ENCODE data around the gene KDM4B.

The KDM4B gene

DNA sequence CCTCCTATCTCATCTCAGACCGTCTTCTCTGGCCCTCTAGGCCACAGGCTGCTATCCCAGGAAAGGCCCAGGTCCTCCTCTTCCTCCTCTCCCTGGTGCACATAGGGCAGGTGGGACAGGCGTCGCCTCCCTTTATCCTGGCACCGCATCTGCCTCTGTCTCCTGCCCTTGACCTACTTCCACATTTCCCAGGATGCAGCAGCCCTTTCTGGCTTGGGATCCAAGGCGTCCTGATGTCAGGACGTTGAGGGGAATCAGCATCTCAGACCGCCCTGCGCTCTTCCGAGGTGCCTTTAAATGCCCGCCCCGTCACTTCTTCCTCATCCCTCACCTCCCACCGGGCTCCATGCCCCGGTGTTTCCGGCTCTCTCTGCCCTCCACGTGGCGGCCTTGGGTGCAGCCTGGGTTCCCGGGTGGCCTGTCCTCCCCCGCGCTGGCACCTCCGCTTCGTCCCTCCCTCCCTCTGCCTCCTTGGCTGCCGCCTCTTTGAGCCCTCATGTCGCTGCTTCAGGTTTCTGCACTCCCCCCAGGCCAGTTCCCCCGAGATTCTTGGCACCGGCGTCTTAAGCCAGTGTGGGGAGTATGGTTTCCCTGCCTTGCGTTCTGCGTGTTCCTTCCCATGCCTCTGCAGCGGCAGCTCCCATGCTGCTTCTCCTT is 66.3 kb downstream of the KDM4B start:
- peaks cover 18% of the 10 kb centered on the region for H3K4me1 ChIP-seq (ENCODE audit: control insufficient read depth, low read length)
- no peak overlapping the region for H3K4me3 ChIP-seq (ENCODE audit: low read length)
- no peak overlapping the region for H3K4me2 ChIP-seq (ENCODE audit: low read length)
- no peaks in the 10 kb centered on the region for H3K27me3 ChIP-seq (ENCODE audit: control insufficient read depth, low read length)
- TF ChIP-seq, protein P1, sequence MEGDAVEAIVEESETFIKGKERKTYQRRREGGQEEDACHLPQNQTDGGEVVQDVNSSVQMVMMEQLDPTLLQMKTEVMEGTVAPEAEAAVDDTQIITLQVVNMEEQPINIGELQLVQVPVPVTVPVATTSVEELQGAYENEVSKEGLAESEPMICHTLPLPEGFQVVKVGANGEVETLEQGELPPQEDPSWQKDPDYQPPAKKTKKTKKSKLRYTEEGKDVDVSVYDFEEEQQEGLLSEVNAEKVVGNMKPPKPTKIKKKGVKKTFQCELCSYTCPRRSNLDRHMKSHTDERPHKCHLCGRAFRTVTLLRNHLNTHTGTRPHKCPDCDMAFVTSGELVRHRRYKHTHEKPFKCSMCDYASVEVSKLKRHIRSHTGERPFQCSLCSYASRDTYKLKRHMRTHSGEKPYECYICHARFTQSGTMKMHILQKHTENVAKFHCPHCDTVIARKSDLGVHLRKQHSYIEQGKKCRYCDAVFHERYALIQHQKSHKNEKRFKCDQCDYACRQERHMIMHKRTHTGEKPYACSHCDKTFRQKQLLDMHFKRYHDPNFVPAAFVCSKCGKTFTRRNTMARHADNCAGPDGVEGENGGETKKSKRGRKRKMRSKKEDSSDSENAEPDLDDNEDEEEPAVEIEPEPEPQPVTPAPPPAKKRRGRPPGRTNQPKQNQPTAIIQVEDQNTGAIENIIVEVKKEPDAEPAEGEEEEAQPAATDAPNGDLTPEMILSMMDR (IDR thresholded peaks at IDR 0.05; ENCODE audit: low read depth, low read length, poor library complexity, severe bottlenecking) = no peak
- no peak for TF ChIP-seq EZH2phosphoT487 (IDR thresholded peaks at IDR 0.05; ENCODE audit: borderline replicate concordance, low read length)
- H3K27ac ChIP-seq (ENCODE audit: low read depth, low read length) = no peak overlapping the region
- H4K20me1 ChIP-seq (ENCODE audit: control insufficient read depth, insufficient read depth, low read depth, low read length) = no peaks in the 10 kb centered on the region
- peaks cover 15% of the 10 kb centered on the region for H3K79me2 ChIP-seq (ENCODE audit: control insufficient read depth, low read length)
- H3K9me3 ChIP-seq (ENCODE audit: control insufficient read depth, insufficient read depth, low read length) = no peaks in the 10 kb centered on the region
- H3K9me2 ChIP-seq (replicated peaks; ENCODE audit: control insufficient read depth, low read length) = no peaks in the 10 kb centered on the region
- no peaks in the 10 kb centered on the region; the same call in 1 of the 2 replicates for H3F3A ChIP-seq (ENCODE audit: control insufficient read depth, insufficient read depth)
- peaks cover 13% of the 10 kb centered on the region for H3K36me3 ChIP-seq (ENCODE audit: control insufficient read depth, low read length)

DNA sequence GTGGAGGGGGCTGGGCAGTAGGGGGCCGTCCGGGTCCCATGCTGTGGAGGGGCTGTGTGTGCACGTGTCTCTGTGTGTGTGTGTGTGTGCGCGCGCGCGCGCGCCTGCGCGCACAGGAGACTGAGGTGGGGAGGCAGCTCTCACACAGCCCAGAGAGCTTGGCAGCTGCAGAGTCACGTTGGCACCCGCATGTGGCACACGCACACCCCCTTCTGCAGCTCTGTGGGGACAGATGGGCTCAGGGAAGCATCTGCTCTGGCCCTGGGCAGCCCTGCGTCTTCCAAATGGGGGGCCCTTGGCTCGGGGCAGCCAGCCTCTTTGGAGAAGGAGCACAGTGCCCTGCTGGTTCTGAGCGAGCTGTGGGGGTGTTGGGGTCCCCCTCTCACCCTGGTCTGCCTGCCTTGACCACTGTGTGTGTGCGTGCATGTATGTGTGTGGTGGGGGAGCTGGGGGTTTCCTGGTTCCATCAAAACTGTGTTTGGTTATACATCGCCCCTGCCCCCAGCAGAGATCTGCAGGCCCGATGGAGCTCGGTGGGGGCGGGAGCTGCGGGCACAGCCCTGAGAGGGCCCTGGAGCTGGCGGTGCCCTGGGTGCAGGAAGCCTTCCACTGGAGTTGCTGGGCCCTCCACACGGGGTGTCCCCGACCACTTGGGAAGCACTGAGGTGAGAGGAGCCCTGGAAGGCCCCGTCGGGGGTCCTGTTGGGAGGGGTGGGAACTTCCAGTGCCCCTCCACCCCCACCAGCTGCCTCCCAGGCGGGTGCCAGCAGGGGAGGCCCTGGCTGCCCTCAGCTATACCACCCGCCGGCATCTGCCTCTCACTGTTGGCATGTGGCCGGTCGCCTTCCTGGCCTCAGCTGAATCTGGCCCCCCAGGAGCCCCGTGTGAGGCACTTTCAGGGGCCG is 67.1 kb downstream of the KDM4B start:
- H3K4me1 ChIP-seq (ENCODE audit: control insufficient read depth, low read length) = peaks cover 10% of the 10 kb centered on the region
- H3K9me3 ChIP-seq (ENCODE audit: control insufficient read depth, insufficient read depth, low read length) = no peaks in the 10 kb centered on the region
- no peaks in the 10 kb centered on the region for H4K20me1 ChIP-seq (ENCODE audit: control insufficient read depth, insufficient read depth, low read depth, low read length)
- no peaks in the 10 kb centered on the region for H3K27me3 ChIP-seq (ENCODE audit: control insufficient read depth, low read length)
- TF ChIP-seq, protein P1 (IDR thresholded peaks at IDR 0.05; ENCODE audit: low read depth, low read length, poor library complexity, severe bottlenecking) = no peak
- no peak for TF ChIP-seq EZH2phosphoT487 (IDR thresholded peaks at IDR 0.05; ENCODE audit: borderline replicate concordance, low read length)
- H3K4me3 ChIP-seq (ENCODE audit: low read length) = no peak overlapping the region
- no peak overlapping the region for H3K4me2 ChIP-seq (ENCODE audit: low read length)
- H3K27ac ChIP-seq (ENCODE audit: low read depth, low read length) = no peak overlapping the region
- peaks cover 13% of the 10 kb centered on the region for H3K36me3 ChIP-seq (ENCODE audit: control insufficient read depth, low read length)
- no peaks in the 10 kb centered on the region for H3K9me2 ChIP-seq (replicated peaks; ENCODE audit: control insufficient read depth, low read length)
- H3K79me2 ChIP-seq (ENCODE audit: control insufficient read depth, low read length) = peaks cover 9% of the 10 kb centered on the region
- no peaks in the 10 kb centered on the region for H3F3A ChIP-seq (ENCODE audit: control insufficient read depth, insufficient read depth)

DNA sequence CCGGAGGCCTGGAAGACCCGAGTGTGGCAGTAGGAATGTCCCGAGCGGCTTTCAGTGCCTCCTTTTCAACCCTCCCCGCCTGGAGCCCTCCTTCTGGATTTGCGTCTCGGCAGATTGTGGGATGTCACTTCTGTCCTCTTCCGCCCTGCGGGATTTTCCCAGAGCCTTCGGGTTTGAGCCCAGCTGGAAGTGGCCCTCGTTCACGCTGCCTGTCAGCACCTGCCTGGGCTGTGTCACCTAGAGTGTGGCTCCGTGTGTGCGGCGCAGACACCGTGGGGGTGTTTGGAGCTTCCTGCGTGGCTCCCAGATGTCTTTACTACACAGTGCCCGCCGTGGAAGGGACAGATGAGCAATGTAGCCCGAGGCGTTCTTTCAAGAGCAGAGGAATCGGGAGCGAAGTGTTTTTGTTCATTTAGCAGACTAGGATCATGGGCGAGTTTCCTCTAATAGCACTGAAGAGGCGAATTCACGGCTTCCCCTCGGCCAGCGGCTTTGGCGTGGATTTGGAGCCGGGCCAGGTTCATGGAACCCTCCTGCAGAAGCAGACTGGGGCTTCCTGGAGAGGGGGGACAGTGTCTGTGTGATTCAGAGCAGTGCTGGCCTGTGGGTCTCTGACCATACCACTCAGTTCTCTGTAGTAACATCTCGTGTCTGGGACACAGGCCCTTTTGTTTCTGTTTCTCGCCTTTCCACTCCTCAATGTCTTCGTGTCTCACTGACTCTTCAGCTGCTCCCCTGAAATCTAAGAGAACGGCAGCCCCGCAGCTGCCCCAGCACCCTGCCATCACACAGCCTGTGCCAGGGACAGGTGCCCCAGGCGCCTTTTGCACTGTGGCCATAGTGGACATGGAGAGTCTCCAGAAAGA is 68.0 kb downstream of the KDM4B start:
- Histone ChIP-seq H3K4me3 (ENCODE audit: low read length) (no peak overlapping the region), H4K20me1 (ENCODE audit: control insufficient read depth, insufficient read depth, low read depth, low read length) (no peaks in the 10 kb centered on the region), H3K79me2 (ENCODE audit: control insufficient read depth, low read length) (peaks cover 5% of the 10 kb centered on the region), H3K27me3 (ENCODE audit: control insufficient read depth, low read length) (no peaks in the 10 kb centered on the region), H3K27ac (ENCODE audit: low read depth, low read length) (no peak overlapping the region), H3F3A (ENCODE audit: control insufficient read depth, insufficient read depth) (no peaks in the 10 kb centered on the region), H3K4me1 (ENCODE audit: control insufficient read depth, low read length) (peaks cover under 1% of the 10 kb centered on the region), H3K4me2 (ENCODE audit: low read length) (no peak overlapping the region), H3K9me2 (replicated peaks; ENCODE audit: control insufficient read depth, low read length) (no peaks in the 10 kb centered on the region), H3K9me3 (ENCODE audit: control insufficient read depth, insufficient read depth, low read length) (no peaks in the 10 kb centered on the region), H3K36me3 (ENCODE audit: control insufficient read depth, low read length) (peaks cover 13% of the 10 kb centered on the region)
- TF ChIP-seq, protein P1 (IDR thresholded peaks at IDR 0.05; ENCODE audit: low read depth, low read length, poor library complexity, severe bottlenecking) = no peak
- TF ChIP-seq EZH2phosphoT487 (IDR thresholded peaks at IDR 0.05; ENCODE audit: borderline replicate concordance, low read length) = no peak
